ENCODE results near the gene EPB41L5. TPM values are rescaled to one million over a fixed set of nuclear protein-coding genes. Genes with fewer than 3 reads are reported as not detected.
"Not testable (repeated sequence)": the region's sequence is repeated elsewhere in the genome, so short reads cannot be mapped to it uniquely, and the experiment has no call there.

The EPB41L5 gene
- total RNA-seq, 1 donor from 2014 or later: 29.4 TPM

- DNase-seq (no peak), ATAC-seq (ENCODE audit: low read depth) (no peak)
- no peaks in the 10 kb centered on the region for H3K27me3 Mint-ChIP-seq
- no peak overlapping the region for H3K4me3 Mint-ChIP-seq
- TF ChIP-seq CTCF (IDR thresholded peaks at IDR 0.05): no peak
- H3K27ac Mint-ChIP-seq: no peak overlapping the region
- intact Hi-C loops (cut with micrococcal nuclease): no loop called here
- POLR2A ChIA-PET: no interaction called here
- CTCF ChIA-PET: no interaction called here
- H3K4me1 Mint-ChIP-seq: peaks cover 32% of the 10 kb centered on the region
- peaks cover 6% of the 10 kb centered on the region for H3K9me3 Mint-ChIP-seq
- H3K36me3 Mint-ChIP-seq (ENCODE audit: low read depth): peaks cover 23% of the 10 kb centered on the region
These were observed 29.5 kb downstream of the EPB41L5 start for GRCh38 chr2:120042359-120042758.

DNA sequence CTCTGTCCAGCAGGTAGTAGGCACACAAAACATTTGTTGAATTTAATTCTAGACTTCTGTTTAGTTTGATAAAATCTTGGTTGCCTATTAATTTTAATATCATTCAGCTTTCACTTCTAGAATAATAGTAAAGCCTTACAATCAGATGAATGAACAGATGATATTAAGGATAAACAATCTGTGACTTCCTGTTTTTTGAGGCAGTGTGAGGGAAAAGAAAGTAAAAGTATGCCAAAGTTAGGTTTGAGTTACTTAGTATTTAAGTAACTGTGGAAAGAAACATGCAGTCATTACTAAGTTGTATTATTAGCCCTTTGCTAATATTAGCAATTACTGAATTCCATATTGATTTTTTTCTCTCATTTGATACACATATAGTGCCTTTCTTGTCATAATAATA lies 31.5 kb downstream of the EPB41L5 start:
- Mint-ChIP-seq H3K4me1 (peaks cover 24% of the 10 kb centered on the region), H3K27ac (no peak overlapping the region), H3K4me3 (no peak overlapping the region), H3K36me3 (ENCODE audit: low read depth) (peaks cover 39% of the 10 kb centered on the region), H3K27me3 (no peaks in the 10 kb centered on the region), H3K9me3 (peaks cover 14% of the 10 kb centered on the region)
- ATAC-seq (ENCODE audit: low read depth) (no peak), DNase-seq (no peak)
- CTCF ChIA-PET: no interaction called here
- POLR2A ChIA-PET: no interaction called here
- no peak for TF ChIP-seq CTCF (IDR thresholded peaks at IDR 0.05)
- intact Hi-C loops (cut with micrococcal nuclease): no loop called here

DNA sequence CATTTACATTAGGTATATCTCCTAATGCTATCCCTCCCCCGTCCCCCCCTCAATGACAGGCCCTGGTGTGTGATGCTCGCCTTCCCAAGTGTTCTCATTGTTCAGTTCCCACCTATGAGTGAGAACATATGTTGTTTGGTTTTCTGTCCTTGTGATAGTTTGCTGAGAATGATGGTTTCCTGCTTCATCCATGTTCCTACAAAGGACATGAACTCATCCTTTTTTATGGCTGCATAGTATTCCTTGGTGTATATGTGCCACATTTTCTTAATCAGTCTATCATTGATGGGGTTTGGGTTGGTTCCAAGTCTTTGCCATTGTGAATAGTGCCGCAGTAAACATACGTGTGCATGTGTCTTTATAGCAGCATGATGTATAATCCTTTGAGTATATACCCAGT lies 32.9 kb downstream of the EPB41L5 start:
- Mint-ChIP-seq H3K9me3 (peaks cover 21% of the 10 kb centered on the region), H3K4me1 (peaks cover 24% of the 10 kb centered on the region), H3K36me3 (ENCODE audit: low read depth) (peaks cover 51% of the 10 kb centered on the region)
- CTCF ChIA-PET; ATAC-seq (ENCODE audit: low read depth); intact Hi-C loops (cut with micrococcal nuclease); POLR2A ChIA-PET; DNase-seq; H3K27ac Mint-ChIP-seq; H3K4me3 Mint-ChIP-seq; H3K27me3 Mint-ChIP-seq: not testable (repeated sequence)

GRCh38 chr2:120046252-120046651 lies 33.4 kb downstream of the EPB41L5 start:
- POLR2A ChIA-PET; intact Hi-C loops (cut with micrococcal nuclease); H3K27me3 Mint-ChIP-seq; H3K4me3 Mint-ChIP-seq; DNase-seq; H3K27ac Mint-ChIP-seq; ATAC-seq (ENCODE audit: low read depth): not testable (repeated sequence)
- CTCF ChIA-PET: interaction anchor here (0.7 kb wide), 1 partner anchor 248 kb away, joined by 3 read pairs; no protein-coding TSS in a partner anchor
- Mint-ChIP-seq H3K4me1 (peaks cover 24% of the 10 kb centered on the region), H3K9me3 (peaks cover 21% of the 10 kb centered on the region), H3K36me3 (ENCODE audit: low read depth) (peaks cover 51% of the 10 kb centered on the region)

GRCh38 chr2:120052597-120052996 lies 39.7 kb downstream of the EPB41L5 start:
- POLR2A ChIA-PET: no interaction called here
- intact Hi-C loops (cut with micrococcal nuclease): no loop called here
- no peak overlapping the region for H3K27ac Mint-ChIP-seq
- H3K36me3 Mint-ChIP-seq (ENCODE audit: low read depth): peaks cover 46% of the 10 kb centered on the region
- DNase-seq (no peak), ATAC-seq (ENCODE audit: low read depth) (no peak)
- H3K4me3 Mint-ChIP-seq: no peak overlapping the region
- peaks cover 22% of the 10 kb centered on the region for H3K9me3 Mint-ChIP-seq
- peaks cover 3% of the 10 kb centered on the region for H3K4me1 Mint-ChIP-seq
- CTCF ChIA-PET: no interaction called here
- H3K27me3 Mint-ChIP-seq: no peaks in the 10 kb centered on the region
- no peak for TF ChIP-seq CTCF (IDR thresholded peaks at IDR 0.05)

DNA sequence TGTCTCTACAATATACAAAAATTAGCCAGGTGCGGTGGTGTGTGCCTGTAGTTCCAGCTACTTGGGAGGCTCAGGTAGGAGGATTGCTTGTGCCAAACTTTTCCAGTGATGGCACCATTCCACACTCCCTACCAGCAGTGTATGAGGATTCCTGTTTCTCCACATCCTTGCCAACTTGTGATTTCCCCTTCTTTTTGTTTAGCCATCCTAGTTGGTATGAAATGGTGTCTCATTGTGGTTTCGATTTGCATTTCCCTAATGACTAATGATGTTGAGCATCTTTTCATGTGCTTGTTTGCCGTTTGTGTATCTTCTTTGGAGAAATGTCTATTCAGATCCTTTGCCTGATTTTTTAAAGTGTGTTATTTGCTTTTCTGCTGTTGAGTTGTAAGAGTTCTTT lies 41.0 kb downstream of the EPB41L5 start:
- intact Hi-C loops (cut with micrococcal nuclease): no loop called here
- H3K27me3 Mint-ChIP-seq: no peaks in the 10 kb centered on the region
- ATAC-seq (ENCODE audit: low read depth) (no peak), DNase-seq (no peak)
- peaks cover 3% of the 10 kb centered on the region for H3K4me1 Mint-ChIP-seq
- peaks cover 18% of the 10 kb centered on the region for H3K9me3 Mint-ChIP-seq
- H3K36me3 Mint-ChIP-seq (ENCODE audit: low read depth): peaks cover 34% of the 10 kb centered on the region
- H3K27ac Mint-ChIP-seq: no peak overlapping the region
- ChIA-PET CTCF (no interaction called here), POLR2A (no interaction called here)
- TF ChIP-seq CTCF (IDR thresholded peaks at IDR 0.05): no peak
- no peak overlapping the region for H3K4me3 Mint-ChIP-seq

All from activated B cell treated with CpG ODN at 0.5 μM for 24 hours (primary cell).